ENCODE data around the gene NAT16. TPM values are rescaled to one million over a fixed set of nuclear protein-coding genes. Genes with fewer than 3 reads are reported as not detected.

Gene NAT16
- total RNA-seq, result not detected

DNA sequence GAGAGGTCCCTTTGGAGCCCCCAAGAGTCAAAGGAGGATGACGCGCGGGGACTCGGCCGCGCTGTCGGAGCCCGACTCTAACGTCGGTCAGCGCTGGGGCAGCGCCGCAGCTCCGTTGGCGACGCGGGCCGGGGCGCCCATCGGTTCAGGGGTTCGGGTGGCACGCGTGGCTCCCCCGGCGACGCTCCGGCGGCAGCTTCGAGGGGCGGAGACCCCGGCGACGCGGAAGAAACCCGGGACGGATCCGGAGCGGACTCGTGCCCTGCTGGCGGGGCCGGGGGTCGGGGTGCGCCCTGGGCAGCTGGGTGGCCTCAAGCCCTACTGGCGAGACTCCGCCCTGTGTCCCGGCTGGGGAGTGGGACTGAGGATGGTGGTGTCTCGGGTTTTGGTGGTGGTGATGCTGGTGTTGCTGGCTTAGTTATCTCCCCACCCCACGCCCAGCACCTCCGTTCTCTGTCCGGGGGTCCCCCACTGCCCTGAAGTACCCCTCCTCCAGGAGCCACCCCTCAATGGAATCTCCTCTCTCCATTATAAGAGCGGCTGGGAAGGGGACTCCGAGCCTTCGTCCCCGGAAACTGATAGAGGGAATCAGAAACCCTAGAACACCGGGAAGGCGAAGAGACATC lies at the start of gene NAT16:
TSS of gene NAT16 (minus strand) at position 164 of the 626 bp plus-strand sequence. CDS start 5,486 bp downstream, outside the sequence.
- no peak within 1 kb of the TSS for H3K27ac ChIP-seq
- H3K4me3 ChIP-seq, result peak within 1 kb of the TSS in 1 of 2 donors; percentile 11
- DNase-seq (ENCODE audit: extremely low spot score in 2 of 2), result no peak
- no peaks in the 10 kb centered on the region for H3K36me3 ChIP-seq
- peaks cover 9% of the 10 kb centered on the region for H3K4me1 ChIP-seq
- intact Hi-C loops (cut with DNase I), result no loop called here
- H3K27me3 ChIP-seq, result peaks cover 7% of the 10 kb centered on the region
- TF ChIP-seq POLR2AphosphoS5 (IDR thresholded peaks at IDR 0.05; ENCODE audit: insufficient read depth in 1 of 2, low read depth in 1 of 2) (no peak), POLR2A (IDR thresholded peaks at IDR 0.05) (no peak)
- H3K9me3 ChIP-seq, result no peaks in the 10 kb centered on the region

DNA sequence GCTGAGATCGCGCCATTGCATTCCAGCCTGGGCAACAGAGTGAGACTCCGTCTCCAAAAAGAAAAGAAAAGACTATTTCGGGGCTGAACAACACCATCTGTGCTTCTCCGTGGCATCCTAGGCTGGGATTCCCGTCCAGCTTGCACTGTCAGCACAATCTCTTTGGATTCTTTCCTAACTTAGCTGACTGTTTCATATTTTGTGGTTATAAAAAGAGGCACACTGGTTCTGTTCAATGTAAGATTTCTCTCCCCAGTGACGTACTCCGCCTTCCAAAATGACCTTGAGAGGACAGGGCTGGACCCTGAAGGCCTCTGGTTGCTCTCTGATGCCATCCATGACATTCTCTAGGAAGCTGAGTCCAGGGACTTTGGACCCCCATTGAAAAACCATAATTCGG lies 46.6 kb upstream of the NAT16 start:
- intact Hi-C loops (cut with DNase I), result no loop called here
- H3K9me3 ChIP-seq, result no peaks in the 10 kb centered on the region
- TF ChIP-seq, protein P1, sequence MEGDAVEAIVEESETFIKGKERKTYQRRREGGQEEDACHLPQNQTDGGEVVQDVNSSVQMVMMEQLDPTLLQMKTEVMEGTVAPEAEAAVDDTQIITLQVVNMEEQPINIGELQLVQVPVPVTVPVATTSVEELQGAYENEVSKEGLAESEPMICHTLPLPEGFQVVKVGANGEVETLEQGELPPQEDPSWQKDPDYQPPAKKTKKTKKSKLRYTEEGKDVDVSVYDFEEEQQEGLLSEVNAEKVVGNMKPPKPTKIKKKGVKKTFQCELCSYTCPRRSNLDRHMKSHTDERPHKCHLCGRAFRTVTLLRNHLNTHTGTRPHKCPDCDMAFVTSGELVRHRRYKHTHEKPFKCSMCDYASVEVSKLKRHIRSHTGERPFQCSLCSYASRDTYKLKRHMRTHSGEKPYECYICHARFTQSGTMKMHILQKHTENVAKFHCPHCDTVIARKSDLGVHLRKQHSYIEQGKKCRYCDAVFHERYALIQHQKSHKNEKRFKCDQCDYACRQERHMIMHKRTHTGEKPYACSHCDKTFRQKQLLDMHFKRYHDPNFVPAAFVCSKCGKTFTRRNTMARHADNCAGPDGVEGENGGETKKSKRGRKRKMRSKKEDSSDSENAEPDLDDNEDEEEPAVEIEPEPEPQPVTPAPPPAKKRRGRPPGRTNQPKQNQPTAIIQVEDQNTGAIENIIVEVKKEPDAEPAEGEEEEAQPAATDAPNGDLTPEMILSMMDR (IDR thresholded peaks at IDR 0.05), result no peak
- TF ChIP-seq POLR2A (IDR thresholded peaks at IDR 0.05) (no peak), POLR2AphosphoS5 (IDR thresholded peaks at IDR 0.05; ENCODE audit: insufficient read depth in 1 of 2, low read depth in 1 of 2) (no peak)
- DNase-seq (ENCODE audit: extremely low spot score in 2 of 2), result no peak
- peaks cover 3% of the 10 kb centered on the region for H3K4me1 ChIP-seq
- H3K36me3 ChIP-seq, result peaks cover 0 to 48% of the 10 kb centered on the region in 2 donors
- no peak overlapping the region for H3K4me3 ChIP-seq
- H3K27me3 ChIP-seq, result no peaks in the 10 kb centered on the region
- no peak overlapping the region for H3K27ac ChIP-seq

DNA sequence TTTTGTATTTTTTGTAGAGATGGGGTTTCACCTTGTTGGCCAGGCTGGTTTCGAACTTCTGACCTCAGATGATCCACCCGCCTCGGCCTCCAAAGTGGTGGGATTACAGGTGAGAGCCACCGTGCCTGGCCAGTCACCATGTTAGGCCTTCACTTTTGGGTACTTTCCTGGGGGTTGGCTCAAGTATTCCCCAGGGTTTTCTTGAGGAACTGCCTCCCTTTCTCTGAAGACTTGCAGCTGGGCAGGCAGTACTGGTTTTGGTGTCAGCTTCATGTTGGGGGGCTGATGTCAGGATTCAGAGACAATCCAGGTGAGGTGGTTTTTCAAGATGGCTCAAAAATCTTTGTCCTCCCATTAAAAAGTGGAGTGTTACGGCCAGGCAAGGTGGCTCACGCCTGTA lies 45.6 kb upstream of the NAT16 start:
- no peaks in the 10 kb centered on the region for H3K27me3 ChIP-seq
- no peak for DNase-seq (ENCODE audit: extremely low spot score in 2 of 2)
- peaks cover 2% of the 10 kb centered on the region for H3K4me1 ChIP-seq
- no peak overlapping the region for H3K27ac ChIP-seq
- peaks cover 0 to 48% of the 10 kb centered on the region in 2 donors for H3K36me3 ChIP-seq
- intact Hi-C loops (cut with DNase I), result no loop called here
- TF ChIP-seq POLR2AphosphoS5 (IDR thresholded peaks at IDR 0.05; ENCODE audit: insufficient read depth in 1 of 2, low read depth in 1 of 2) (no peak), POLR2A (IDR thresholded peaks at IDR 0.05) (no peak)
- TF ChIP-seq, protein P1 (IDR thresholded peaks at IDR 0.05), result no peak
- no peak overlapping the region for H3K4me3 ChIP-seq
- H3K9me3 ChIP-seq, result no peaks in the 10 kb centered on the region

DNA sequence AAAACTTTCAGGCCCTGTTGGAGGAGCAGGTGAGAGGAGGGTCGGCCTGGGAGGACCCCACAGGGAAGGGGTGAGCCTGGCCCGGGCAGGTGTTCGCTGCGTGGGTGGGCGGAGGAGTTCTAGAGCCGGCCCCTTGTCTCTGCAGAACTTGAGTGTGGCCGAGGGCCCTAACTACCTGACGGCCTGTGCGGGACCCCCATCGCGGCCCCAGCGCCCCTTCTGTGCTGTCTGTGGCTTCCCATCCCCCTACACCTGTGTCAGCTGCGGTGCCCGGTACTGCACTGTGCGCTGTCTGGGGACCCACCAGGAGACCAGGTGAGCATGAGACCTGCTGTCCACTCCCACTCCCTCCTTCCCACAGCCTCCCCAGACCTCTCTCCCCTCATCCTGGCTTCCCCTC lies 43.4 kb upstream of the NAT16 start:
- H3K4me3 ChIP-seq, result no peak overlapping the region
- no peak overlapping the region for H3K27ac ChIP-seq
- DNase-seq (ENCODE audit: extremely low spot score in 2 of 2), result no peak
- TF ChIP-seq POLR2AphosphoS5 (IDR thresholded peaks at IDR 0.05; ENCODE audit: insufficient read depth in 1 of 2, low read depth in 1 of 2), result no peak
- no peak for TF ChIP-seq POLR2A (IDR thresholded peaks at IDR 0.05)
- TF ChIP-seq, protein P1 (IDR thresholded peaks at IDR 0.05), result no peak
- intact Hi-C loops (cut with DNase I), result no loop called here
- no peaks in the 10 kb centered on the region for H3K27me3 ChIP-seq
- H3K36me3 ChIP-seq, result peaks cover 0 to 48% of the 10 kb centered on the region in 2 donors
- no peaks in the 10 kb centered on the region for H3K9me3 ChIP-seq
- H3K4me1 ChIP-seq, result peaks cover 23% of the 10 kb centered on the region

DNA sequence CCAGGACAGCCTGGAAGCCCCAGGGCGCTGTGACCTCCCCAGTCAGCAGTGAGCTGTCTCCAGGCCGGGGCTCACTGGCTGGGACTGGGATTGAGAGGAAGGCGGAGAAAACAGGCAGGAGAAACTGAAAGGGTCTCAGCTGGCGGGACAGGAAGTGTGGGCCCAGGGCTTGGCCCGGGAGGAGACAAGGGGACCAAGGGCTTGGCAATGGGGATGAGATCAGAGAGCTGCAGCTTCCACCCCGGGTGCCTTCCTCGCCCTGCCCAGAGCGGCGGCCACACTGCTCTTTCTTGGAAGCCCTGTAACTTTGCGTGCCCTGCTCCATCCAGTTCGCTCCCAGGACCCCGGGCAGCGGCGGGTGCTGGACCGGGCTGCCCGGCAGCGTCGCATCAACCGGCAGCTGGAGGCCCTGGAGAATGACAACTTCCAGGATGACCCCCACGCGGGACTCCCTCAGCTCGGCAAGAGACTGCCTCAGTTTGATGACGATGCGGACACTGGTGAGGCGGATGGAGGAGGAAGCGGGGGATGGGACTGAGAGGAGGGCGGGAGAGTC lies 42.3 kb upstream of the NAT16 start:
- intact Hi-C loops (cut with DNase I), result no loop called here
- Histone ChIP-seq H3K9me3 (no peaks in the 10 kb centered on the region), H3K27ac (no peak overlapping the region), H3K36me3 (peaks cover 0 to 47% of the 10 kb centered on the region in 2 donors), H3K4me3 (no peak overlapping the region), H3K27me3 (no peaks in the 10 kb centered on the region), H3K4me1 (peaks cover 25% of the 10 kb centered on the region)
- DNase-seq (ENCODE audit: extremely low spot score in 2 of 2), result no peak
- TF ChIP-seq, protein P1 (IDR thresholded peaks at IDR 0.05), result no peak
- TF ChIP-seq POLR2AphosphoS5 (IDR thresholded peaks at IDR 0.05; ENCODE audit: insufficient read depth in 1 of 2, low read depth in 1 of 2), result no peak
- no peak for TF ChIP-seq POLR2A (IDR thresholded peaks at IDR 0.05)
